ENCODE results near the gene PRELID2.
"Not testable (repeated sequence)": the region's sequence is repeated elsewhere in the genome, so short reads cannot be mapped to it uniquely, and the experiment has no call there.

The PRELID2 gene

GRCh38 chr5:145838276-145838675 lies 3.1 kb upstream of the PRELID2 start:
- DNase-seq (ENCODE audit: low spot score), result no peak

- DNase-seq (ENCODE audit: low spot score), result peak; percentile 19
Observed at GRCh38 chr5:145836241-145836640, 1.1 kb upstream of the PRELID2 start.

GRCh38 chr5:145835848-145836239 lies 702 bp upstream of the PRELID2 start:
- DNase-seq (ENCODE audit: low spot score), result no peak

GRCh38 chr5:145834554-145834916 lies 607 bp downstream of the PRELID2 start:
- peak; percentile 3 for DNase-seq (ENCODE audit: low spot score)

GRCh38 chr5:145833631-145834200 lies 1.4 kb downstream of the PRELID2 start:
- no peak for DNase-seq (ENCODE audit: low spot score)

- DNase-seq (ENCODE audit: low spot score), result no peak
Observed at GRCh38 chr5:145830594-145830993, 4.5 kb downstream of the PRELID2 start.

- DNase-seq (ENCODE audit: low spot score), result peak; percentile 34
Observed at GRCh38 chr5:145829708-145830361, 5.3 kb downstream of the PRELID2 start.

- no peak for DNase-seq (ENCODE audit: low spot score)
Observed at GRCh38 chr5:145826895-145827674, 8.1 kb downstream of the PRELID2 start.

- peak; percentile 62 for DNase-seq (ENCODE audit: low spot score)
Observed at GRCh38 chr5:145825751-145826180, 9.4 kb downstream of the PRELID2 start.

GRCh38 chr5:145824040-145824439 lies 11.1 kb downstream of the PRELID2 start:
- DNase-seq (ENCODE audit: low spot score), result no peak

- no peak for DNase-seq (ENCODE audit: low spot score)
Observed at GRCh38 chr5:145818604-145819003, 16.5 kb downstream of the PRELID2 start.

- no peak for DNase-seq (ENCODE audit: low spot score)
Observed at GRCh38 chr5:145812877-145813276, 22.3 kb downstream of the PRELID2 start.

GRCh38 chr5:145811834-145812625 lies 23.1 kb downstream of the PRELID2 start:
- no peak for DNase-seq (ENCODE audit: low spot score)

GRCh38 chr5:145806923-145807322 lies 28.2 kb downstream of the PRELID2 start:
- DNase-seq (ENCODE audit: low spot score), result no peak

- DNase-seq (ENCODE audit: low spot score), result no peak
Observed at GRCh38 chr5:145805819-145806218, 29.3 kb downstream of the PRELID2 start.

- no peak for DNase-seq (ENCODE audit: low spot score)
Observed at GRCh38 chr5:145804701-145805100, 30.4 kb downstream of the PRELID2 start.

GRCh38 chr5:145803112-145804004 lies 31.8 kb downstream of the PRELID2 start:
- no peak for DNase-seq (ENCODE audit: low spot score)

GRCh38 chr5:145801195-145801594 lies 33.9 kb downstream of the PRELID2 start:
- no peak for DNase-seq (ENCODE audit: low spot score)

GRCh38 chr5:145800181-145800580 lies 35.0 kb downstream of the PRELID2 start:
- no peak for DNase-seq (ENCODE audit: low spot score)

- not testable (repeated sequence) for DNase-seq (ENCODE audit: low spot score)
Observed at GRCh38 chr5:145798503-145798902, 36.6 kb downstream of the PRELID2 start.

- no peak for DNase-seq (ENCODE audit: low spot score)
Observed at GRCh38 chr5:145797336-145797735, 37.8 kb downstream of the PRELID2 start.

All from LoVo (cell line).